ENCODE data around the gene PARP8. TPM values are rescaled to one million over a fixed set of nuclear protein-coding genes. Genes with fewer than 3 reads are reported as not detected.

PARP8 gene
- total RNA-seq, 2 experiments from 2014 or later: 181 to 200 TPM

DNA sequence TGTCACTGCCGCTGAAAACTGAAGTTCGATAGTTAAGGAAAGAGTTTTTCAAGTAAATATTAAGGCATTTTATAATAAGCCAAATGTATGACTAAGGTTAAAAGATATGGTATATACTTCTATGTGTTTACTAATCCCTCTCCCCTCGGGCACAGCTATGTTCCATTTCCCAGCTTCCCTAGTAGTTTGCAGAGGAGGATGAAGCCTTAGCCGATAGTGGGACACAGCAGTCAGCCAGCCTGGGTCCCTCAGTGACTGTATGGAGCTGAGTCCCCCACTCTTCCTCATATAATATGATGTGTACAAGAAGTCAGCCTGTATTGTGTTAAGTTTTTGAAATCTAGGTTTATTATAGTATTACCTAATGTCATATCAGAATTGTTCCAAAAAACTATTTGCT lies 55.8 kb downstream of the PARP8 start:
- Histone ChIP-seq H3K4me1 (ENCODE audit: insufficient read depth, low read length) (peaks cover 24% of the 10 kb centered on the region), H3K27ac (ENCODE audit: low read depth in 1 of 2, low read length in 2 of 2) (no peak overlapping the region), H3K9me3 (ENCODE audit: control insufficient read depth in 1 of 2, insufficient read depth in 1 of 2, low read length in 2 of 2) (no peaks in the 10 kb centered on the region), H3K27me3 (ENCODE audit: control insufficient read depth in 1 of 2, insufficient read depth in 2 of 2, low read length in 2 of 2) (no peaks in the 10 kb centered on the region), H3K4me3 (ENCODE audit: low read length) (no peak overlapping the region), H3K36me3 (ENCODE audit: insufficient read depth, low read length) (peaks cover 6% of the 10 kb centered on the region)
- H3K27ac Mint-ChIP-seq: no peak overlapping the region
- no peaks in the 10 kb centered on the region for H3K27me3 Mint-ChIP-seq
- TF ChIP-seq, protein P1, sequence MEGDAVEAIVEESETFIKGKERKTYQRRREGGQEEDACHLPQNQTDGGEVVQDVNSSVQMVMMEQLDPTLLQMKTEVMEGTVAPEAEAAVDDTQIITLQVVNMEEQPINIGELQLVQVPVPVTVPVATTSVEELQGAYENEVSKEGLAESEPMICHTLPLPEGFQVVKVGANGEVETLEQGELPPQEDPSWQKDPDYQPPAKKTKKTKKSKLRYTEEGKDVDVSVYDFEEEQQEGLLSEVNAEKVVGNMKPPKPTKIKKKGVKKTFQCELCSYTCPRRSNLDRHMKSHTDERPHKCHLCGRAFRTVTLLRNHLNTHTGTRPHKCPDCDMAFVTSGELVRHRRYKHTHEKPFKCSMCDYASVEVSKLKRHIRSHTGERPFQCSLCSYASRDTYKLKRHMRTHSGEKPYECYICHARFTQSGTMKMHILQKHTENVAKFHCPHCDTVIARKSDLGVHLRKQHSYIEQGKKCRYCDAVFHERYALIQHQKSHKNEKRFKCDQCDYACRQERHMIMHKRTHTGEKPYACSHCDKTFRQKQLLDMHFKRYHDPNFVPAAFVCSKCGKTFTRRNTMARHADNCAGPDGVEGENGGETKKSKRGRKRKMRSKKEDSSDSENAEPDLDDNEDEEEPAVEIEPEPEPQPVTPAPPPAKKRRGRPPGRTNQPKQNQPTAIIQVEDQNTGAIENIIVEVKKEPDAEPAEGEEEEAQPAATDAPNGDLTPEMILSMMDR (IDR thresholded peaks at IDR 0.05): no peak
- ChIA-PET CTCF (interaction anchor here (1.7 kb wide), 1 partner anchor 16 kb away, joined by 7 read pairs; no protein-coding TSS in a partner anchor), POLR2A (interaction anchor here (1.0 to 1.2 kb wide), 2 partner anchors 21 to 55 kb away, joined by 4 read pairs; no protein-coding TSS in a partner anchor)
- ATAC-seq (ENCODE audit: poor library complexity): no peak
- peaks cover 27% of the 10 kb centered on the region for H3K36me3 Mint-ChIP-seq (ENCODE audit: low read depth)
- intact Hi-C loops (cut with DNase I, micrococcal nuclease): no loop called here
- no peak for DNase-seq
- no peak overlapping the region for H3K4me3 Mint-ChIP-seq
- peaks cover 83% of the 10 kb centered on the region for H3K4me1 Mint-ChIP-seq (ENCODE audit: low read depth)
- no peaks in the 10 kb centered on the region for H3K9me3 Mint-ChIP-seq

DNA sequence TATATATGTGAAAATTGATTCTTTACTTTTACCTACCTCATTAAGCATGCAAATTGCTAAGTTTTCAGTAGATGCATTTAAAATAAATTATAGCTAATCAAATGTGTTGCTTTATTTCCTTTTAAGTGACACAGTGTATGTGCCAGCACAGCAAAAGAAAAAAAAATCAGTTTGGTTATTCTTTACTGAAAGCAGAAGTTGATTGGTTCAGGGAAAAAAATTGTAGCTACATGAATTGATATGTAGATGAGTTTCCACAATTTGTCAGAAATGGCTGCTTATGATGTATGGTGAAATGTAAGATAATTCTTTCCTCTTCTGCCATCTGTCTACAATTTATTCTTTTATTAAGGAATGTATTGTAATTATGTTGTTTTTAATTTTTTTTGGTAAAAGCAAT lies 57.8 kb downstream of the PARP8 start:
- H3K9me3 ChIP-seq (ENCODE audit: control insufficient read depth in 1 of 2, insufficient read depth in 1 of 2, low read length in 2 of 2): no peaks in the 10 kb centered on the region
- no peak overlapping the region for H3K4me3 Mint-ChIP-seq
- TF ChIP-seq, protein P1 (IDR thresholded peaks at IDR 0.05): no peak
- H3K27me3 ChIP-seq (ENCODE audit: control insufficient read depth in 1 of 2, insufficient read depth in 2 of 2, low read length in 2 of 2): no peaks in the 10 kb centered on the region
- H3K27ac ChIP-seq (ENCODE audit: low read depth in 1 of 2, low read length in 2 of 2): no peak overlapping the region
- no peaks in the 10 kb centered on the region for H3K9me3 Mint-ChIP-seq
- no peak overlapping the region for H3K27ac Mint-ChIP-seq
- CTCF ChIA-PET: interaction anchor here (0.9 to 1.0 kb wide), 2 partner anchors 17 to 24 kb away, joined by 3 read pairs; no protein-coding TSS in a partner anchor
- peaks cover 2% of the 10 kb centered on the region for H3K36me3 ChIP-seq (ENCODE audit: insufficient read depth, low read length)
- no peak for ATAC-seq (ENCODE audit: poor library complexity)
- POLR2A ChIA-PET: interaction anchor here (0.8 to 1.0 kb wide), 2 partner anchors 20 to 28 kb away, joined by 4 to 5 read pairs; no protein-coding TSS in a partner anchor
- intact Hi-C loops (cut with DNase I, micrococcal nuclease): no loop called here
- H3K4me1 Mint-ChIP-seq (ENCODE audit: low read depth): peaks cover 79% of the 10 kb centered on the region
- H3K36me3 Mint-ChIP-seq (ENCODE audit: low read depth): peaks cover 12% of the 10 kb centered on the region
- H3K4me3 ChIP-seq (ENCODE audit: low read length): no peak overlapping the region
- H3K4me1 ChIP-seq (ENCODE audit: insufficient read depth, low read length): peaks cover 26% of the 10 kb centered on the region
- no peak for DNase-seq
- H3K27me3 Mint-ChIP-seq: no peaks in the 10 kb centered on the region

DNA sequence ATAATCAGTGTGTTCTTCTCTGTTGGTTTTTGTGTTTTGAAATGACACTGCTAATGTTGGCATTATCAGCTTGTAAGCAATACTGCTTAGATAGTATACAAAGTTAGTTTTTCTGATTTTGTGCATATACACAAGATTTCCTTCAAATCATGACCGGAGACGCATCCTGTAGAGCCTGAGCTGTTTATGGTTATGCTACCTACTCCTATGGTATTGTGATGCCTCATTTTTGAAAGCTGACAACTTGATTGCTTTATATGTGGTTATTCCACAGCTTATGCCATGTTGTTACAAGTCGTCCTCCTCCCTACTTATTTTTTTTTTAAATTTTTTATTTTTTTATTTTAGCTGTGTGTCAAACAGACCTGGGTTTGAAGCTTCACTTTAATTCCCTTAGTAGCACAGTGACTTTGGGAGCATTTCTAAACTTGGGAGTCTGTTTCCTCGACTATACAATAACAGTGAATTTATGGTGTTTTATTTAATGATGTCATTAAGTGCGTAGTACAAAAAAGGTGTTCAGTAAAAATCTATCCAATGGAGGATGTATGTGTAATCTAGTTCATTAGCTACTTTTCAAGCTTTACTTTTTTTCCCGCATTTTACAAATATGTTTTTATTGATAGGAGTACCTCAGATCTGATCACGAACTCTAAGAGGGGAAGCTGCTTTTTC lies 59.5 kb downstream of the PARP8 start:
- Mint-ChIP-seq H3K4me1 (ENCODE audit: low read depth) (peaks cover 78% of the 10 kb centered on the region), H3K27ac (peak overlapping the region; percentile 70), H3K36me3 (ENCODE audit: low read depth) (peaks cover 3% of the 10 kb centered on the region), H3K4me3 (peak overlapping the region; percentile 20), H3K9me3 (no peaks in the 10 kb centered on the region), H3K27me3 (no peaks in the 10 kb centered on the region)
- TF ChIP-seq, protein P1 (IDR thresholded peaks at IDR 0.05): no peak
- peak; percentile 34 for ATAC-seq (ENCODE audit: poor library complexity)
- peaks cover 17% of the 10 kb centered on the region for H3K4me1 ChIP-seq (ENCODE audit: insufficient read depth, low read length)
- POLR2A ChIA-PET: interaction anchor here (0.6 to 1.7 kb wide), 6 partner anchors 12 to 281 kb away, joined by 3 to 6 read pairs (median 4); no protein-coding TSS in a partner anchor
- H3K27ac ChIP-seq (ENCODE audit: low read depth in 1 of 2, low read length in 2 of 2): no peak overlapping the region
- no peaks in the 10 kb centered on the region for H3K27me3 ChIP-seq (ENCODE audit: control insufficient read depth in 1 of 2, insufficient read depth in 2 of 2, low read length in 2 of 2)
- H3K9me3 ChIP-seq (ENCODE audit: control insufficient read depth in 1 of 2, insufficient read depth in 1 of 2, low read length in 2 of 2): no peaks in the 10 kb centered on the region
- H3K36me3 ChIP-seq (ENCODE audit: insufficient read depth, low read length): no peaks in the 10 kb centered on the region
- H3K4me3 ChIP-seq (ENCODE audit: low read length): no peak overlapping the region
- no peak for DNase-seq
- intact Hi-C loops (cut with DNase I, micrococcal nuclease): loop anchor here in 1 of 2 experiments (2.0 kb wide), 1 partner anchor 13 kb away; no protein-coding TSS in a partner anchor
- CTCF ChIA-PET: interaction anchor here (0.7 to 2.0 kb wide), 5 partner anchors 9 to 285 kb away, joined by 3 to 7 read pairs (median 4); partner anchors contain the start of gene EMB

All from CD4-positive, alpha-beta T cell (primary cell).